HepG2 (cell line): ENCODE measurements around the gene CCDC7. TPM values are rescaled to one million over a fixed set of nuclear protein-coding genes. Genes with fewer than 3 reads are reported as not detected.

ENCODE experiments used
- ATAC-seq: fragments of 200-7000 bp; cut with Tn5 transposase; 3 replicates; pipeline ENCODE4 v1.9.1; 2020; ENCODE audit warnings: mild to moderate bottlenecking, moderate library complexity
- BruUV-seq: library from RNA; stranded (reverse); fragments of 400-500 nt; replicated peaks from 2 replicates; lab custom pipeline; 2021; lab: Mats Ljungman, UMichigan
- CTCF ChIA-PET: fragments of 300-600 bp; formaldehyde crosslinking; extraction: SDS; loops from one replicate; lab custom pipeline; 2021; ENCODE audit warnings: low total read pairs, inconsistent platforms, low intra/inter-chr PET ratio; lab: Yijun Ruan, JAX
- POLR2A ChIA-PET: fragments of 350-600 bp; sonication (Branson Sonifier 250); formaldehyde crosslinking; loops from one replicate; lab custom pipeline; 2020; ENCODE audit warnings: antibody characterized with exemption, inconsistent platforms; lab: Yijun Ruan, JAX
- DNase-seq: peaks from one replicate; pipeline ENCODE4 v3.0.0-alpha.2; 2015; ENCODE audit warnings: low spot score
- FAIRE-seq: peaks from 3 replicates; lab custom pipeline; 2011; peaks lifted over from hg19 to GRCh38; lab: Jason Lieb, UNC
- H2AFZ ChIP-seq: one replicate; pipeline ENCODE4 v1.6.1; 2011; ENCODE audit warnings: low read length, inconsistent platforms
- H3K27ac ChIP-seq: fragments of 300-600 bp; 3 replicates; pipeline ENCODE4 v1.8.0; 2011; ENCODE audit warnings: mixed run types, mild to moderate bottlenecking, mixed read lengths, low read length, inconsistent platforms; ENCODE audit not compliant: insufficient read depth; ENCODE audit errors: extremely low read length
- H3K27me3 ChIP-seq, 2 experiments: fragments of 200-600 bp in 1 of 2; 2 replicates in 1 of 2; 3 replicates in 1 of 2; pipeline versions ENCODE4 v1.6.0 to v1.8.0; 2011; ENCODE audit warnings: low read length in 2 of 2, mild to moderate bottlenecking in 2 of 2, moderate library complexity in 2 of 2, inconsistent platforms in 1 of 2; ENCODE audit not compliant: insufficient read depth in 2 of 2, control insufficient read depth in 1 of 2
- H3K36me3 ChIP-seq, 2 experiments: fragments of 200-600 bp in 1 of 2; replicated peaks in 1 of 2; 2 replicates in 1 of 2; 3 replicates in 1 of 2; pipeline versions ENCODE4 v1.5.1 to v1.8.0; 2011; ENCODE audit warnings: low read length in 2 of 2, inconsistent platforms in 1 of 2; ENCODE audit not compliant: insufficient read depth in 2 of 2, control insufficient read depth in 1 of 2
- H3K4me1 ChIP-seq: 2 replicates; pipeline ENCODE4 v1.5.1; 2012; ENCODE audit warnings: low read length, inconsistent platforms; ENCODE audit not compliant: insufficient read depth
- H3K4me2 ChIP-seq: 2 replicates; pipeline ENCODE4 v1.6.0; 2011; ENCODE audit warnings: low read depth, low read length, inconsistent platforms
- H3K4me3 ChIP-seq, 3 experiments: fragments of 200-600 bp in 1 of 3; sonication (generic), shearing (Covaris generic) in 1 of 3; replicated peaks in 1 of 3; 2 replicates each; pipeline ENCODE4 v1.5.1; 2011 to 2016; ENCODE audit warnings: low read length in 3 of 3, inconsistent platforms in 2 of 3, low read depth in 2 of 3, mild to moderate bottlenecking in 2 of 3, control low read depth in 1 of 3, mixed read lengths in 1 of 3; ENCODE audit not compliant: insufficient read depth in 1 of 3
- H3K79me2 ChIP-seq: one replicate; pipeline ENCODE4 v1.6.1; 2011; ENCODE audit warnings: low read length, inconsistent platforms; ENCODE audit not compliant: insufficient read depth
- H3K9ac ChIP-seq: 2 replicates; pipeline ENCODE4 v1.6.0; 2011; ENCODE audit warnings: mild to moderate bottlenecking, low read depth, low read length, inconsistent platforms; ENCODE audit not compliant: insufficient read depth
- H3K9me3 ChIP-seq: 2 replicates; pipeline ENCODE4 v1.5.1; 2012; ENCODE audit warnings: mild to moderate bottlenecking, low read length
- H4K20me1 ChIP-seq: 2 replicates; pipeline ENCODE4 v1.6.0; 2011; ENCODE audit warnings: inconsistent platforms, mild to moderate bottlenecking, low read length, moderate library complexity; ENCODE audit not compliant: insufficient read depth
- ARNT2 ChIP-seq: sonication (generic); formaldehyde crosslinking; IDR thresholded peaks from 2 replicates; pipeline ENCODE4 v1.8.0; 2022; ENCODE audit warnings: mild to moderate bottlenecking, low read depth, missing genetic modification reagents, moderate library complexity
- BCL6 ChIP-seq: IDR thresholded peaks from 2 replicates; pipeline ENCODE4 v1.6.1; 2016; ENCODE audit warnings: missing genetic modification reagents, missing compliant biosample characterization
- CC2D1A ChIP-seq: sonication (generic); formaldehyde crosslinking; IDR thresholded peaks from 2 replicates; pipeline ENCODE4 v1.8.1; 2023; ENCODE audit warnings: mild to moderate bottlenecking, missing genetic modification reagents
- KDM5A ChIP-seq: fragments of 200-600 bp; sonication (generic); IDR thresholded peaks from 2 replicates; pipeline ENCODE4 v1.7.0; 2018; ENCODE audit warnings: antibody characterized with exemption, mild to moderate bottlenecking, low read length, borderline replicate concordance
- KLF15 ChIP-seq: sonication (generic); formaldehyde crosslinking; IDR thresholded peaks from 2 replicates; pipeline ENCODE4 v1.8.1; 2023; ENCODE audit warnings: borderline replicate concordance, mild to moderate bottlenecking, inconsistent platforms, missing genetic modification reagents, mixed read lengths
- NONO ChIP-seq, 2 experiments: fragments of 450-650 bp in 1 of 2; sonication (generic) in 1 of 2; formaldehyde crosslinking in 1 of 2; IDR thresholded peaks in 1 of 2; conservative IDR thresholded peaks in 1 of 2; 2 replicates each; pipeline versions ENCODE4 v1.6.1 to v1.8.0; 2017 to 2022; ENCODE audit warnings: mild to moderate bottlenecking in 1 of 2, missing genetic modification reagents in 1 of 2, moderate library complexity in 1 of 2
- PCBP2 ChIP-seq: fragments of 200-400 bp; formaldehyde crosslinking; optimal IDR thresholded peaks from 2 replicates; pipeline ENCODE3; 2018; ENCODE audit warnings: low read length, low read depth; ENCODE audit not compliant: poor library complexity, severe bottlenecking
- RFX3 ChIP-seq: IDR thresholded peaks from 2 replicates; pipeline ENCODE4 v1.6.1; 2016; ENCODE audit warnings: missing biosample characterization, missing genetic modification reagents
- SP4 ChIP-seq: sonication (generic); formaldehyde crosslinking; IDR thresholded peaks from 2 replicates; pipeline ENCODE4 v1.8.1; 2023; ENCODE audit warnings: mild to moderate bottlenecking, missing genetic modification reagents
- ZNF549 ChIP-seq: sonication (generic); formaldehyde crosslinking; IDR thresholded peaks from 2 replicates; pipeline ENCODE4 v1.5.0; 2020; ENCODE audit warnings: missing genetic modification reagents
- ZNF75D ChIP-seq: sonication (generic); formaldehyde crosslinking; IDR thresholded peaks from 2 replicates; pipeline ENCODE4 v1.8.1; 2023; ENCODE audit warnings: missing genetic modification reagents, mild to moderate bottlenecking, borderline replicate concordance
- WGBS: methylation state at CpG from one replicate; pipeline ENCODE4 v1.1.6; 2017; ENCODE audit warnings: low lambda C conversion rate; 5-methylcytosine and 5-hydroxymethylcytosine counted together
- in situ Hi-C: cut with HindIII; loops from 2 replicates; pipeline ENCODE4 v1.10.0; 2017; ENCODE audit warnings: low pct_unique_long_range_greater_than_20kb; ENCODE audit not compliant: extremely low pct_ligation_motif_present
- intact Hi-C: fragments of 100-400 bp; cut with micrococcal nuclease; formaldehyde crosslinking; loops from one replicate; pipeline ENCODE4 v1.10.0; 2022; ENCODE audit not compliant: unreplicated experiment
- polyA plus RNA-seq, 8 experiments: library from polyadenylated mRNA; depleted of rRNA in 3 of 8; stranded (reverse) in 7 of 8; unstranded in 1 of 8; fragments of >200 nt; fragmentation: Illumina TruSeq in 4 of 8; extraction: Trizol in 4 of 8; gene quantifications; 2 replicates each; pipeline versions ENCODE4 v1.2.1 to v1.2.3, GENCODE V29; 2011 to 2016; ENCODE audit warnings: low read depth in 4 of 8, missing spikeins in 1 of 8, mixed read lengths in 1 of 8; ENCODE audit not compliant: insufficient read depth in 1 of 8
- total RNA-seq, 5 experiments: library from RNA; depleted of rRNA; stranded (reverse); fragments of >200 nt; fragmentation: Illumina TruSeq; extraction: Trizol; gene quantifications; 2 replicates each; pipeline ENCODE4 v1.2.3, GENCODE V29; 2016; ENCODE audit warnings: low read depth in 1 of 5
- TF ChIP-seq, protein P1 (sequence below): IDR thresholded peaks from 2 replicates; pipeline ENCODE4 v1.6.1; 2016; ENCODE audit warnings: control low read depth
- TF ChIP-seq, protein P2 (sequence below): sonication (generic); formaldehyde crosslinking; IDR thresholded peaks from 2 replicates; pipeline ENCODE4 v1.8.1; 2023; ENCODE audit warnings: mild to moderate bottlenecking, inconsistent platforms, moderate library complexity, missing genetic modification reagents, borderline replicate concordance
- TF ChIP-seq, protein P3 (sequence below): sonication (generic); formaldehyde crosslinking; IDR thresholded peaks from 2 replicates; pipeline ENCODE4 v1.5.0; 2020; ENCODE audit warnings: mild to moderate bottlenecking, missing genetic modification reagents, borderline replicate concordance

Gene CCDC7
- total and polyA plus RNA-seq, 2 of the 13 experiments (the other 11 are each of a cell fraction or from before 2014, with no cell fraction given), result 0.40 to 1.8 TPM

DNA sequence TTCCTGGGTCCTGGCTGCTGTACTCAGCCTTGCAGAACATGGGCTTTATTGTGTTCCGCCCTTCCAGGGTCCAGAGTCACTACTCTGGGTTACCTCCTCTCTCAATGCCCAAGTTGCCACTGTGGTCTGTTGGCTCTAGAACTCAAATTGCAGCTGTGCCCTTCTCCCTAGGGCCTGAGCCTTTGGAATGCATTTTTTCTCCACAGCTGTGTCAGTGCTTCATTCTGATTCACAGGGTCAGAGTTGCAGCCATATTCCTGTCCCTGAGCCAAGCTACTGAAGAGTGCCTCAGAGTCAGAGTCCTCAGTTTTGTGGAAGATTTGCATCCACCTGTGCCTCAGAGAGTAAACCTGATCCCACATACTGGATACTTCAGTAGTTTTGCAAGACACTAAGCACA is 344.5 kb downstream of the CCDC7 start:
- ChIA-PET CTCF (no interaction called here), POLR2A (no interaction called here)
- ATAC-seq, result no peak
- Histone ChIP-seq H3K9me3 (no peaks in the 10 kb centered on the region), H3K4me3 (no peak overlapping the region), H3K79me2 (no peaks in the 10 kb centered on the region), H3K9ac (no peak overlapping the region)
- in situ Hi-C loops, result no loop called here
- no TSS peak for BruUV-seq
- 83% methylated on average over 1 of the region's 1 CpG for WGBS
- no peak for DNase-seq
- TF ChIP-seq SP4 (no peak), ARNT2 (CRISPR knock-in tag) (no peak), KDM5A (no peak), CC2D1A (CRISPR knock-in tag) (no peak), PCBP2 (no peak), RFX3 (CRISPR knock-in tag) (no peak), ZNF549 (CRISPR knock-in tag) (no peak), ZNF75D (CRISPR knock-in tag) (no peak), NONO (IDR thresholded peaks at IDR 0.05) (no peak), NONO (CRISPR knock-in tag; conservative IDR thresholded peaks at IDR 0.05) (no peak), BCL6 (CRISPR knock-in tag) (no peak), KLF15 (CRISPR knock-in tag) (no peak)
- TF ChIP-seq, protein P1, sequence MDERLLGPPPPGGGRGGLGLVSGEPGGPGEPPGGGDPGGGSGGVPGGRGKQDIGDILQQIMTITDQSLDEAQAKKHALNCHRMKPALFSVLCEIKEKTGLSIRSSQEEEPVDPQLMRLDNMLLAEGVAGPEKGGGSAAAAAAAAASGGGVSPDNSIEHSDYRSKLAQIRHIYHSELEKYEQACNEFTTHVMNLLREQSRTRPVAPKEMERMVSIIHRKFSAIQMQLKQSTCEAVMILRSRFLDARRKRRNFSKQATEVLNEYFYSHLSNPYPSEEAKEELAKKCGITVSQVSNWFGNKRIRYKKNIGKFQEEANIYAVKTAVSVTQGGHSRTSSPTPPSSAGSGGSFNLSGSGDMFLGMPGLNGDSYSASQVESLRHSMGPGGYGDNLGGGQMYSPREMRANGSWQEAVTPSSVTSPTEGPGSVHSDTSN (CRISPR knock-in tag), result no peak
- TF ChIP-seq, protein P2, sequence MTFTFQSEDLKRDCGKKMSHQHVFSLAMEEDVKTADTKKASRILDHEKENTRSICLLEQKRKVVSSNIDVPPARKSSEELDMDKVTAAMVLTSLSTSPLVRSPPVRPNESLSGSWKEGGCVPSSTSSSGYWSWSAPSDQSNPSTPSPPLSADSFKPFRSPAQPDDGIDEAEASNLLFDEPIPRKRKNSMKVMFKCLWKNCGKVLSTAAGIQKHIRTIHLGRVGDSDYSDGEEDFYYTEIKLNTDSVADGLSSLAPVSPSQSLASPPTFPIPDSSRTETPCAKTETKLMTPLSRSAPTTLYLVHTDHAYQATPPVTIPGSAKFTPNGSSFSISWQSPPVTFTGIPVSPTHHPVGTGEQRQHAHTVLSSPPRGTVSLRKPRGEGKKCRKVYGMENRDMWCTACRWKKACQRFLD, result no peak
- TF ChIP-seq, protein P3, sequence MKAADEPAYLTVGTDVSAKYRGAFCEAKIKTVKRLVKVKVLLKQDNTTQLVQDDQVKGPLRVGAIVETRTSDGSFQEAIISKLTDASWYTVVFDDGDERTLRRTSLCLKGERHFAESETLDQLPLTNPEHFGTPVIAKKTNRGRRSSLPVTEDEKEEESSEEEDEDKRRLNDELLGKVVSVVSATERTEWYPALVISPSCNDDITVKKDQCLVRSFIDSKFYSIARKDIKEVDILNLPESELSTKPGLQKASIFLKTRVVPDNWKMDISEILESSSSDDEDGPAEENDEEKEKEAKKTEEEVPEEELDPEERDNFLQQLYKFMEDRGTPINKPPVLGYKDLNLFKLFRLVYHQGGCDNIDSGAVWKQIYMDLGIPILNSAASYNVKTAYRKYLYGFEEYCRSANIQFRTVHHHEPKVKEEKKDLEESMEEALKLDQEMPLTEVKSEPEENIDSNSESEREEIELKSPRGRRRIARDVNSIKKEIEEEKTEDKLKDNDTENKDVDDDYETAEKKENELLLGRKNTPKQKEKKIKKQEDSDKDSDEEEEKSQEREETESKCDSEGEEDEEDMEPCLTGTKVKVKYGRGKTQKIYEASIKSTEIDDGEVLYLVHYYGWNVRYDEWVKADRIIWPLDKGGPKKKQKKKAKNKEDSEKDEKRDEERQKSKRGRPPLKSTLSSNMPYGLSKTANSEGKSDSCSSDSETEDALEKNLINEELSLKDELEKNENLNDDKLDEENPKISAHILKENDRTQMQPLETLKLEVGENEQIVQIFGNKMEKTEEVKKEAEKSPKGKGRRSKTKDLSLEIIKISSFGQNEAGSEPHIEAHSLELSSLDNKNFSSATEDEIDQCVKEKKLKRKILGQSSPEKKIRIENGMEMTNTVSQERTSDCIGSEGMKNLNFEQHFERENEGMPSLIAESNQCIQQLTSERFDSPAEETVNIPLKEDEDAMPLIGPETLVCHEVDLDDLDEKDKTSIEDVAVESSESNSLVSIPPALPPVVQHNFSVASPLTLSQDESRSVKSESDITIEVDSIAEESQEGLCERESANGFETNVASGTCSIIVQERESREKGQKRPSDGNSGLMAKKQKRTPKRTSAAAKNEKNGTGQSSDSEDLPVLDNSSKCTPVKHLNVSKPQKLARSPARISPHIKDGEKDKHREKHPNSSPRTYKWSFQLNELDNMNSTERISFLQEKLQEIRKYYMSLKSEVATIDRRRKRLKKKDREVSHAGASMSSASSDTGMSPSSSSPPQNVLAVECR (CRISPR knock-in tag), result no peak
- TF ChIP-seq, all 625 proteins: peak for 0
- intact Hi-C loops, result loop anchor here (10.0 kb wide), 1 partner anchor 364 kb away; no protein-coding TSS in a partner anchor
- H3K4me2 ChIP-seq, result no peak overlapping the region
- H2AFZ ChIP-seq, result no peak overlapping the region
- no peaks in the 10 kb centered on the region for H3K36me3 ChIP-seq
- H3K4me1 ChIP-seq, result peaks cover 17% of the 10 kb centered on the region
- FAIRE-seq, result no peak
- H3K27me3 ChIP-seq, result no peaks in the 10 kb centered on the region
- no peak overlapping the region for H3K27ac ChIP-seq
- H4K20me1 ChIP-seq, result no peaks in the 10 kb centered on the region
